HEK293 (cell line): ENCODE data around the gene ZDHHC11.

Experiments
- CTCF ChIP-seq: fragments of 450-650 bp; formaldehyde crosslinking; IDR thresholded peaks from 2 replicates; pipeline ENCODE4 v1.5.1; 2016; ENCODE audit warnings: missing biosample characterization, missing genetic modification characterization
- ZNF10 ChIP-seq: fragments of 450-650 bp; formaldehyde crosslinking; IDR thresholded peaks from 2 replicates; pipeline ENCODE4 v1.5.1; 2017; ENCODE audit warnings: missing biosample characterization, missing genetic modification characterization
- ZNF146 ChIP-seq: fragments of 450-650 bp; formaldehyde crosslinking; IDR thresholded peaks from 2 replicates; pipeline ENCODE4 v1.5.1; 2016; ENCODE audit warnings: missing biosample characterization, missing genetic modification characterization
- ZNF175 ChIP-seq: fragments of 450-650 bp; formaldehyde crosslinking; IDR thresholded peaks from 2 replicates; pipeline ENCODE4 v1.5.1; 2016; ENCODE audit warnings: missing biosample characterization, missing genetic modification characterization

GRCh38 chr5:820245-820644 is 30.5 kb downstream of the ZDHHC11 start:
- no peak for TF ChIP-seq CTCF (tag by site-specific recombination)
- TF ChIP-seq ZNF175 (tag by site-specific recombination): no peak
- TF ChIP-seq ZNF146: no peak
- no peak for TF ChIP-seq ZNF10 (tag by site-specific recombination)
